Measurements from ENCODE around the gene NDUFS2. TPM values are rescaled to one million over a fixed set of nuclear protein-coding genes. Genes with fewer than 3 reads are reported as not detected.
A peak's percentile ranks its signal among the peaks of the same experiment; 100 is the strongest.

NDUFS2 gene
- total RNA-seq, 1 donor from 2014 or later: 55.2 TPM

- H3K4me3 Mint-ChIP-seq (ENCODE audit: unreplicated experiment): no peak overlapping the region
- H3K9me3 Mint-ChIP-seq (ENCODE audit: low read depth): no peaks in the 10 kb centered on the region
- peak overlapping the region; percentile 74 for H3K27ac Mint-ChIP-seq (ENCODE audit: unreplicated experiment)
- peaks cover 54% of the 10 kb centered on the region for H3K4me1 Mint-ChIP-seq (ENCODE audit: low read depth)
- peak; percentile 75 for DNase-seq (ENCODE audit: low spot score)
- H3K27me3 Mint-ChIP-seq (ENCODE audit: low read depth): no peaks in the 10 kb centered on the region
- H3K36me3 Mint-ChIP-seq (ENCODE audit: low read depth): peaks cover 8% of the 10 kb centered on the region
- TF ChIP-seq, protein P1, sequence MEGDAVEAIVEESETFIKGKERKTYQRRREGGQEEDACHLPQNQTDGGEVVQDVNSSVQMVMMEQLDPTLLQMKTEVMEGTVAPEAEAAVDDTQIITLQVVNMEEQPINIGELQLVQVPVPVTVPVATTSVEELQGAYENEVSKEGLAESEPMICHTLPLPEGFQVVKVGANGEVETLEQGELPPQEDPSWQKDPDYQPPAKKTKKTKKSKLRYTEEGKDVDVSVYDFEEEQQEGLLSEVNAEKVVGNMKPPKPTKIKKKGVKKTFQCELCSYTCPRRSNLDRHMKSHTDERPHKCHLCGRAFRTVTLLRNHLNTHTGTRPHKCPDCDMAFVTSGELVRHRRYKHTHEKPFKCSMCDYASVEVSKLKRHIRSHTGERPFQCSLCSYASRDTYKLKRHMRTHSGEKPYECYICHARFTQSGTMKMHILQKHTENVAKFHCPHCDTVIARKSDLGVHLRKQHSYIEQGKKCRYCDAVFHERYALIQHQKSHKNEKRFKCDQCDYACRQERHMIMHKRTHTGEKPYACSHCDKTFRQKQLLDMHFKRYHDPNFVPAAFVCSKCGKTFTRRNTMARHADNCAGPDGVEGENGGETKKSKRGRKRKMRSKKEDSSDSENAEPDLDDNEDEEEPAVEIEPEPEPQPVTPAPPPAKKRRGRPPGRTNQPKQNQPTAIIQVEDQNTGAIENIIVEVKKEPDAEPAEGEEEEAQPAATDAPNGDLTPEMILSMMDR (IDR thresholded peaks at IDR 0.05): no peak
Observed at GRCh38 chr1:161162806-161163205, 39.4 kb upstream of the NDUFS2 start.

DNA sequence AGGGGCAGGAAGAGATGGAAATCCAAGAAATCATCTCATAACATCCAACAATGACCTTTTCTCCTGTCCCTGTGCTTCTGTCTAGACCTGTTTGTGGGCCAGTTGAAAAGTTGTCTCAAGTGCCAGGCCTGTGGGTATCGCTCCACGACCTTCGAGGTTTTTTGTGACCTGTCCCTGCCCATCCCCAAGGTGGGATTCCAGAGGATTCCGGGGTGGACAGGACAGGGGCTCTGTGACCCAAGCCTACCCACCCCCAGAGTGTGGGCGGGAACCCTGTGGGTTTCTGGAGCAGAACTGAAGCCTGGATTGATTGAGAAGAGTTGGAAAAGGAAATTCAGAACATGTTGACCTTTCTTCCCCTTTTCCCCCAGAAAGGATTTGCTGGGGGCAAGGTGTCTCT, 38.4 kb upstream of the NDUFS2 start:
- H3K27ac Mint-ChIP-seq (ENCODE audit: unreplicated experiment): peak overlapping the region; percentile 38
- no peaks in the 10 kb centered on the region for H3K9me3 Mint-ChIP-seq (ENCODE audit: low read depth)
- TF ChIP-seq, protein P1 (IDR thresholded peaks at IDR 0.05): no peak
- peaks cover 8% of the 10 kb centered on the region for H3K36me3 Mint-ChIP-seq (ENCODE audit: low read depth)
- DNase-seq (ENCODE audit: low spot score): no peak
- no peak overlapping the region for H3K4me3 Mint-ChIP-seq (ENCODE audit: unreplicated experiment)
- H3K27me3 Mint-ChIP-seq (ENCODE audit: low read depth): no peaks in the 10 kb centered on the region
- peaks cover 56% of the 10 kb centered on the region for H3K4me1 Mint-ChIP-seq (ENCODE audit: low read depth)

GRCh38 chr1:161164901-161165610, 37.1 kb upstream of the NDUFS2 start:
- Mint-ChIP-seq H3K4me3 (ENCODE audit: unreplicated experiment) (peak overlapping the region; percentile 89), H3K27me3 (ENCODE audit: low read depth) (no peaks in the 10 kb centered on the region)

GRCh38 chr1:161165742-161166668, 36.2 kb upstream of the NDUFS2 start, which contains the start of gene PPOX:
TSS of gene PPOX (plus strand) at chr1:161166426. CDS start at chr1:161166848, 422 bp downstream.
- H3K27ac Mint-ChIP-seq (ENCODE audit: unreplicated experiment): peak within 1 kb of the TSS; percentile 99
- H3K36me3 Mint-ChIP-seq (ENCODE audit: low read depth): peaks cover 13% of the 10 kb centered on the region
- H3K9me3 Mint-ChIP-seq (ENCODE audit: low read depth): no peaks in the 10 kb centered on the region
- peaks cover 41% of the 10 kb centered on the region for H3K4me1 Mint-ChIP-seq (ENCODE audit: low read depth)
- TF ChIP-seq, protein P1 (IDR thresholded peaks at IDR 0.05): peak; percentile 82
- H3K4me3 Mint-ChIP-seq (ENCODE audit: unreplicated experiment): peak within 1 kb of the TSS; percentile 89
- no peaks in the 10 kb centered on the region for H3K27me3 Mint-ChIP-seq (ENCODE audit: low read depth)
- DNase-seq (ENCODE audit: low spot score): peak; percentile 98

More at GRCh38 chr1:161164901-161165610, 37.1 kb upstream of the NDUFS2 start:
- Mint-ChIP-seq H3K27ac (ENCODE audit: unreplicated experiment) (peak overlapping the region; percentile 99), H3K9me3 (ENCODE audit: low read depth) (no peaks in the 10 kb centered on the region), H3K36me3 (ENCODE audit: low read depth) (peaks cover 11% of the 10 kb centered on the region), H3K4me1 (ENCODE audit: low read depth) (peaks cover 47% of the 10 kb centered on the region)
- no peak for DNase-seq (ENCODE audit: low spot score)
- TF ChIP-seq, protein P1 (IDR thresholded peaks at IDR 0.05): no peak
